Activated CD8-positive, alpha-beta memory T cell treated with anti-CD3 and anti-CD28 coated beads for 1 hour (primary cell): Measurements from ENCODE around the gene CSGALNACT2.

Source experiments
- DNase-seq, 2 donors: peaks; one replicate each; pipeline ENCODE4 v3.0.0-alpha.2; 2020; ENCODE audit warnings: low read depth in 1 of 2; ENCODE audit errors: extremely low read depth in 1 of 2

The CSGALNACT2 gene

GRCh38 chr10:43123361-43124093, 14.7 kb upstream of the CSGALNACT2 start:
- DNase-seq = no peak

- DNase-seq = no peak
Measured at GRCh38 chr10:43124094-43124521, 14.1 kb upstream of the CSGALNACT2 start.

- no peak for DNase-seq
Measured at GRCh38 chr10:43124574-43125273, 13.5 kb upstream of the CSGALNACT2 start.

- no peak for DNase-seq
Measured at GRCh38 chr10:43125274-43125845, 12.9 kb upstream of the CSGALNACT2 start.

DNA sequence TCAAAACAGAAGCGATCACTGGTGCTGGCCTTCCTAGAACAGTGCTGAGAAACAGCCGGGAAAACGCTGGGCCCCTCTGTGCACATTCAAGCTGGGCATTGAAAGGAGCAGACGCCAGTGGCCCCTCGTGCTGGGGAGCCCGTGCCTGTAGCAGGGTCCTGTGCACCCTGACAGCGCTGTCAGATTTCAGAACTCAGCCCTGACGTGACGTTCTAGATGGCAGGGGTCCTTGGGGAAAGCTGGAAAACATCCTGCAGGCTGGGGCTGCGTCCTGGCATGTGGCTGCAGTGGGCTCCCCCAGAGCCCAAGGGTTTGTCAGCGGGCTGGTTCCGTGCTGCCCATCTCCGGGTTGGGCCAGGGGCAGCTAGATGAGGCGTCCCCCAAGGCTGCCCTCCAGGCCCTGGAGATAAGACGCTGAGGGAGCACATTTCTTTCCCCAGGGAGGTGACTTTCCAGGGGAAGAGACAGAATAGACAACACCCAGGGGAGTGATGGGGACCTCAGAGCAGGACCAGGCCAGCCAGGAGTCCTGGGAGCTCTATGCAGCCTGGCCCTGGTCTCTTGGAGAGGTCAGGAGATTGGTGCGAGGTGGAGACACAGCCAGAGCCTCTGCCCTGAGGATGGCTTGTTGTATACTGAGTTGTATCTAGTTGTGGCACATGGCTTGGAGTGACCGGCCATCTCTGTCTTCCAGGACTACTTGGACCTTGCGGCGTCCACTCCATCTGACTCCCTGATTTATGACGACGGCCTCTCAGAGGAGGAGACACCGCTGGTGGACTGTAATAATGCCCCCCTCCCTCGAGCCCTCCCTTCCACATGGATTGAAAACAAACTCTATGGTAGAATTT, 12.1 kb upstream of the CSGALNACT2 start:
- no peak for DNase-seq

DNA sequence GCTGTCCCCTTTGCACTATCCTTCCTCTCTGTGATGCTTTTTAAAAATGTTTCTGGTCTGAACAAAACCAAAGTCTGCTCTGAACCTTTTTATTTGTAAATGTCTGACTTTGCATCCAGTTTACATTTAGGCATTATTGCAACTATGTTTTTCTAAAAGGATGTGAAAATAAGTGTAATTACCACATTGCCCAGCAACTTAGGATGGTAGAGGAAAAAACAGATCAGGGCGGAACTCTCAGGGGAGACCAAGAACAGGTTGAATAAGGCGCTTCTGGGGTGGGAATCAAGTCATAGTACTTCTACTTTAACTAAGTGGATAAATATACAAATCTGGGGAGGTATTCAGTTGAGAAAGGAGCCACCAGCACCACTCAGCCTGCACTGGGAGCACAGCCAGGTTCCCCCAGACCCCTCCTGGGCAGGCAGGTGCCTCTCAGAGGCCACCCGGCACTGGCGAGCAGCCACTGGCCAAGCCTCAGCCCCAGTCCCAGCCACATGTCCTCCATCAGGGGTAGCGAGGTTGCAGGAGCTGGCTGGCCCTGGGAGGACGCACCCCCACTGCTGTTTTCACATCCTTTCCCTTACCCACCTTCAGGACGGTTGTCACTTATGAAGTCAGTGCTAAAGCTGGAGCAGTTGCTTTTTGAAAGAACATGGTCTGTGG, 11.4 kb upstream of the CSGALNACT2 start:
- DNase-seq = no peak

GRCh38 chr10:43127442-43127841, 10.8 kb upstream of the CSGALNACT2 start:
- DNase-seq = no peak

DNA sequence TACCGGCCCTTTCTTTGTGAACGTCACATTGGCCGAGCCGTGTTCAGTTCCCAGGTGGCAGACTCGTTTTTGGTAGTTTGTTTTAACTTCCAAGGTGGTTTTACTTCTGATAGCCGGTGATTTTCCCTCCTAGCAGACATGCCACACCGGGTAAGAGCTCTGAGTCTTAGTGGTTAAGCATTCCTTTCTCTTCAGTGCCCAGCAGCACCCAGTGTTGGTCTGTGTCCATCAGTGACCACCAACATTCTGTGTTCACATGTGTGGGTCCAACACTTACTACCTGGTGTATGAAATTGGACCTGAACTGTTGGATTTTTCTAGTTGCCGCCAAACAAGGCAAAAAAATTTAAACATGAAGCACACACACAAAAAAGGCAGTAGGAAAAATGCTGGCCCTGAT, 9.9 kb upstream of the CSGALNACT2 start:
- no peak for DNase-seq

DNA sequence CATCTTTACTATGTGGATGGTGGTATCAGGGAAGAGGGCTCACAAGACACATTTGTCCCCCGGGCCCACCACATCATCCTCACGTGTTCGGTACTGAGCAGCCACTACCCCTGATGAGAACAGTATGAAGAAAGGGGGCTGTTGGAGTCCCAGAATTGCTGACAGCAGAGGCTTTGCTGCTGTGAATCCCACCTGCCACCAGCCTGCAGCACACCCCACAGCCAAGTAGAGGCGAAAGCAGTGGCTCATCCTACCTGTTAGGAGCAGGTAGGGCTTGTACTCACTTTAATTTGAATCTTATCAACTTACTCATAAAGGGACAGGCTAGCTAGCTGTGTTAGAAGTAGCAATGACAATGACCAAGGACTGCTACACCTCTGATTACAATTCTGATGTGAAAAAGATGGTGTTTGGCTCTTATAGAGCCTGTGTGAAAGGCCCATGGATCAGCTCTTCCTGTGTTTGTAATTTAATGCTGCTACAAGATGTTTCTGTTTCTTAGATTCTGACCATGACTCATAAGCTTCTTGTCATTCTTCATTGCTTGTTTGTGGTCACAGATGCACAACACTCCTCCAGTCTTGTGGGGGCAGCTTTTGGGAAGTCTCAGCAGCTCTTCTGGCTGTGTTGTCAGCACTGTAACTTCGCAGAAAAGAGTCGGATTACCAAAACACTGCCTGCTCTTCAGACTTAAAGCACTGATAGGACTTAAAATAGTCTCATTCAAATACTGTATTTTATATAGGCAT, 9.1 kb upstream of the CSGALNACT2 start:
- DNase-seq = no peak

- no peak for DNase-seq
Measured at GRCh38 chr10:43130770-43131171, 7.5 kb upstream of the CSGALNACT2 start.

DNA sequence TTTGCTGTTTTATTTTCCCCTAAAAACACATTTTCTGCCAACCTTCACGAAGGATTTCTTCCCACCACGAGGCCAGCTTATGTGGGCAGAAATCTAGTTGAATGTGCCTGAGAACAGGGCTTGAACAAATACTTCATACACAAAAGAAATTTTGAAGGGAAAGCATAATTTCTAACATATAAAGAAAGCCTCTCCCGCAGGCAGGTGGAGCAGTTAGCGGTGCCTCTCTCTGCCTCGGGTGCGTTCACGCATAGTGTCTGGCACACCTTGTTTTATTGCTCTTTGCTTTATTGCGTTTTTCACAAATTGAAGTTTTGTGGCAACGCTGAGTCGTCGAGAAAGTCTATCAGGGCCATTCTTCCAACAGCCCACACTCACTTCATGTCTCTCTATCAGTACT, 7.0 kb upstream of the CSGALNACT2 start:
- no peak for DNase-seq

GRCh38 chr10:43131906-43132305, 6.3 kb upstream of the CSGALNACT2 start:
- DNase-seq = no peak

DNA sequence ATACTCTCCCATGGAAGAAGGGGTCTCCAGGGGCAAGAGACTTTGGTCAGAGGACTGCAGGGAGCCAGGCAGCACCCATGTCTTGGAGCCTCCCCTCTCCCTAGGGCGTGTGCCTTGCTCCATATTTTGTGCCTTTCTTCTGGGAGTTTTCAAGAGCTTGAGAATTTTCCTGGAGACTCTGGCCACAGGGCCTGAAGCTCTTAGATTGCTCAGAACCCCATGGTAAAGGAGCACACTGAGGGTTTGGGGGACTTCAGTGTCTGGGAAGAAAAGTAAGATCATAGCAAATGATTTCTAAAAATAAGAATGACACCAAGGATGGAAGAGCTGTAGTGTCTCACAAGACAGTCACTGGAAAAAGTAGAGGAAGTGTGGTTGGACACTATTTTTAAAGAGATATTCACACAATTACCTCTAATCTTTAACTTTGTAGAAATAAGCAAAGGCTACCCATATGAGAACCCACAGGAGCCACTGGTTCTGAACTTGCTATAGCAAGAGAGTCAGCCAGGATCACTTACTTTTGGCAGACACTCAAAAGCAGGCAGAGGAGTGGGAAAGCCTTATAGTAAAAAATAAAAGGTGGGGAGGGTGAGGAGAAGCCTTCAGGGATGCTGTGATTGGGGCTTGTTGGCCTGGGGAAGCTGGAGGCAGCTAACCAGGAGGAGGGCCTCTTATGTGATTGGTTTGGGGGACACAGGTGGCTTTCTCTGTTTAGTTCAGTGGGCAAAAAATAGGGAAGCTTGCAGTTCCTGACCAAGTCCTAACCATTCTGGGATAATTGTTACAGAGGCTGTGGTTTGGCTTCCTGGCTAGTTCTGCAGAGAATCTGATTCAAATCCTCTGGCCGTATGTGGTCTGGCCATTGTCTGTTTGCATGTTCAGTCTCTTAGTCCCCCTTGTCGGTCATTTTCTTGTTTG, 5.1 kb upstream of the CSGALNACT2 start:
- DNase-seq = no peak

DNA sequence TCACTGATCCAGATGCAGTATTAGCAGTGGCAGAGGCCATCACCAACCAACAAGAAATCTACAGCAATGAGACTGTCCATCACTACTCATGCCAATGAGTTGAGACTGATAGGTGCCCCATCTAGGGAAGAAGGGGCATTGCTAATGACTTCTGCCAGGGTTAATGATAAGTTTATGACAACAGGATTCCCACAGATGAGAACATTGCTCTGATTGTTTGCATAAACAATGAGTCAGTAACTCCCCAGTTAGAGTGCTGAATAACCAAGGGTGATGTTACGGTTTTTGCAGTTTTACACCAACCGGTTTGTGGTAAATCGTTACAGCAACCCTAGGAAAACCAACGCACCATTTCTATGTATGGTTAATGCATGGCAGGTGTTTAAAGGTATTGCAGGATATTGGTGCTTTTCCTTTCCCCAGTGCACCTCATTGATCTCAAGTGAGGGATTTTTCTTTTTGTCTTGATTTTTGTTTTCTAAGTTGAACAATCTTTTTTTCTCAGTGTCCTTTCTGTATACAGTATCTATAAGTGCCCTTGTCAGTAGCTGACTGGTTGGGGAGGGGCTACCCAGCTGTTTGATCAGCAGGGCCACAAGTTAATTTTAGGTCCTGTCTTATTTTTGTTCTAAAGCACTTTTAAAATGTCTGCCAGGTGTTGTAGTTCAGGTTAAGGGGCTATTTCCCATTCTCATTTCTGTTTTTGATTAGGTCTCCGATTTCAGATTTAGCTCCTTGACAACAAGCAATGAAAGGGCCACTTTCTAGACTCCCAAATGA, 3.9 kb upstream of the CSGALNACT2 start:
- DNase-seq = no peak

- DNase-seq = no peak
Measured at GRCh38 chr10:43135064-43135463, 3.2 kb upstream of the CSGALNACT2 start.

- no peak for DNase-seq
Measured at GRCh38 chr10:43135656-43136055, 2.6 kb upstream of the CSGALNACT2 start.

DNA sequence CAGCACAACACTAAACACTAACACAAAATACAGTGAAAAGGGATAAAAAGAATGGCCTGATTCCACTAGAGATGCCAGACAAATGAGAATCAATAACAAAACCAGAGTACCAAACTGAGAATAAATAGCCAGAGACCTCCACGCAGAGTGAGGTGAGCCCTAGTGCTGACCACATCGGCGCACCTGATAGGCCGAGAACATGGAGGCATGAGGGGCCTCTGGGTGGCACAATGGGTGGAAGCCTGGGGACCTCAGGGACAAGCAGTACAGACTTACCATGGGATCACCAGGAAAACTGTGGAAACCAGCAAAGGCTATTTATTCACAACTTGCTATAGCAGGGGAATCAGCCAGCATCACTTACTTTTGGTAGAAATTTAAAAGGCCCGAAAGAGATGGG, 1.8 kb upstream of the CSGALNACT2 start:
- DNase-seq = no peak
